ENCODE measurements around the gene F10. TPM values are rescaled to one million over a fixed set of nuclear protein-coding genes. Genes with fewer than 3 reads are reported as not detected.

Gene F10
- total RNA-seq, 2 experiments from 2014 or later: not detected

DNA sequence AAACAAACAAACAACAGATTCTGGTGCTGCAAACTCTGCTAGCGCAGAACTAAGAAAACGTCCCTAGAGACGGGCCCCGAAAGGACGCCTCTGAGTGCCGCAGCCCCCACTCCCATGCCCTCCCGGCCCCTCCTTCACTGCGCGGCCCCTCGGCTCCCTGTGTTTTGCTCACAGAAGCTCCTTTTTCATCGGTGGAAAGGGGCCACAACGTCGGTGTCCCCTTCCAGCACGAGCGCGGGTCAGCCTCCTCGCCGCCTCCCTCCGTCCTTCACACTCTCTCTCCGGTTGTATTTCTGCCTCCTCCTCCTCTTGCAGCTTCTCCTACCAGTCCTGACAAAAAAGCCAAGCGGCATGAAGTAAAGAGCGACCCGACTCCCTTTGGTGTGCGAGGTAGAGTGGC is 31.8 kb upstream of the F10 start:
- no peaks in the 10 kb centered on the region for H3K36me3 Mint-ChIP-seq
- H3K4me3 Mint-ChIP-seq: no peak overlapping the region
- no peaks in the 10 kb centered on the region for H3K4me1 Mint-ChIP-seq
- no peak for ATAC-seq (ENCODE audit: low read depth)
- POLR2A ChIA-PET: no interaction called here
- no peak for DNase-seq
- H3K27ac Mint-ChIP-seq: no peak overlapping the region
- H3K9me3 Mint-ChIP-seq: no peaks in the 10 kb centered on the region
- no peaks in the 10 kb centered on the region for H3K27me3 Mint-ChIP-seq

DNA sequence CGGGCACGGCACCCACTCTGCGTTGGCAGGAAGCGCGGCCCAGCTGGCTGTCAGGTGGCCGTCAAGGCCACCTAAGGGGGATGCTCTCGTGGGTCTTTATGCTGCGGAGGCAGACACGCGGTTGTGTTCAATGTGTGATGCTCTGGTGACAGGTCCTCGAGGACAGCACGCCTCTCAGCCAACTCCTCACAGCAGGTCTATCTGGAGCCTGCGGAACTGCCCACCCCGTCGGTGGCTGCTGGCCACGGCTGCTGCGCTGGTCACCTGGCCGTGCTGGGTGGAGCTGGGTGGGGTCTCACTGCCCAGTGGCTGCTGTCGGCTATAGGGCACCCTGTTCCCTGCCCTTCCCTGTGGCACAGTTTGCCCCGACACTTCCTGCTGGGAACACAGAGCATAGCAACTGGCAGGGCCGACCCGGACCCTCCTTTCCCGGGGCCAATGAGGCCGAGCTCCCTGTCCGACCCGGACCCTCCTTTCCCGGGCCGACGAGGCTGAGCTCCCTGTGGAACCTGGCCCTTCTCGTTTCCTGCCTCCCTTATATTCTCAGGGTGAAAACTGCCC is 31.3 kb upstream of the F10 start:
- no peak overlapping the region for H3K4me3 Mint-ChIP-seq
- H3K4me1 Mint-ChIP-seq: no peaks in the 10 kb centered on the region
- POLR2A ChIA-PET: no interaction called here
- no peaks in the 10 kb centered on the region for H3K9me3 Mint-ChIP-seq
- ATAC-seq (ENCODE audit: low read depth): no peak
- DNase-seq: no peak
- no peak overlapping the region for H3K27ac Mint-ChIP-seq
- no peaks in the 10 kb centered on the region for H3K36me3 Mint-ChIP-seq
- no peaks in the 10 kb centered on the region for H3K27me3 Mint-ChIP-seq

- H3K27me3 Mint-ChIP-seq: no peaks in the 10 kb centered on the region
- no peak for DNase-seq
- H3K9me3 Mint-ChIP-seq: no peaks in the 10 kb centered on the region
- no peak overlapping the region for H3K27ac Mint-ChIP-seq
- no peaks in the 10 kb centered on the region for H3K4me1 Mint-ChIP-seq
- no peak overlapping the region for H3K4me3 Mint-ChIP-seq
- no peak for ATAC-seq (ENCODE audit: low read depth)
- H3K36me3 Mint-ChIP-seq: no peaks in the 10 kb centered on the region
- POLR2A ChIA-PET: no interaction called here
Observed at GRCh38 chr13:113091891-113092775, 30.5 kb upstream of the F10 start.

DNA sequence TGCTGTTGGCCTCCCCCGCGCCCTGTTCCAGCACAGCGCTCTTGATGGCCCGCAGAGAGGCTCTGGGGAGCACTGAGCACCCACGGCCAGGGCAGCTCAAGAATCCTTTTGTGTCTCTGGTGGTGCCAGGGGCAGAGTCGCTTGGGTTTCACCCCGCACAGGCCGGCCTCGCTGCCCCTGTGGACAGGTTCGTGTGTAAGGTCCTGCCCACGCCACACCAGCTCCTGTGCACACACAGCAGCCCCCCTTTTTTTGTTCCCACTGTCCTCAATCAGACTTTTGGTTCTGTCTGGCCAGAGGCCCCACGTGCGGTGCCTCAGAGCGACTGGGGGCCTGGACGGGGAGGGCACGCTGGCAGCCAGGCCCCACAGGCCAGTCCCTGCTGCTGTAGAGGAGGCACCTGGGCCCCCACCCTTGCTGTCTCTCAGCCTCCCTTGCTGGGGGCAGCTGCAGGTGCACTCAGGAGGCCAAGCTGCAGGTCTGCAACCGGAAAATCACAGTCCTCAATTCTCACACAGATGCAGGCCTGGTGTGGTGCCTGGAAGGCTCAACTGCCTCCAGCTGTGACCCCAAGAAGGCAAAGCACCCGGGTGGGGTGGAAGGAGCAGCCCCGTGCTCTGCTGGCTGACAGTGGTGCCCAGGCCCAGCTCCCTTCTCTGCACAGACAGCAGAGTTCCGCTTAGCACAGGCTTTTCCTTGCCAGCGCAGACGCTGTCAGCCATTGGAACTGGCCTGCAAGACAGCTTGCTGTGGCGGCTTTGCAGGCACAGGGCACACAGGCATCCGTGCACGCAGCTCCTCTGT is 29.6 kb upstream of the F10 start:
- POLR2A ChIA-PET: no interaction called here
- Mint-ChIP-seq H3K36me3 (no peaks in the 10 kb centered on the region), H3K27me3 (no peaks in the 10 kb centered on the region), H3K4me3 (no peak overlapping the region), H3K4me1 (no peaks in the 10 kb centered on the region), H3K27ac (no peak overlapping the region), H3K9me3 (no peaks in the 10 kb centered on the region)
- DNase-seq: no peak
- ATAC-seq (ENCODE audit: low read depth): no peak

DNA sequence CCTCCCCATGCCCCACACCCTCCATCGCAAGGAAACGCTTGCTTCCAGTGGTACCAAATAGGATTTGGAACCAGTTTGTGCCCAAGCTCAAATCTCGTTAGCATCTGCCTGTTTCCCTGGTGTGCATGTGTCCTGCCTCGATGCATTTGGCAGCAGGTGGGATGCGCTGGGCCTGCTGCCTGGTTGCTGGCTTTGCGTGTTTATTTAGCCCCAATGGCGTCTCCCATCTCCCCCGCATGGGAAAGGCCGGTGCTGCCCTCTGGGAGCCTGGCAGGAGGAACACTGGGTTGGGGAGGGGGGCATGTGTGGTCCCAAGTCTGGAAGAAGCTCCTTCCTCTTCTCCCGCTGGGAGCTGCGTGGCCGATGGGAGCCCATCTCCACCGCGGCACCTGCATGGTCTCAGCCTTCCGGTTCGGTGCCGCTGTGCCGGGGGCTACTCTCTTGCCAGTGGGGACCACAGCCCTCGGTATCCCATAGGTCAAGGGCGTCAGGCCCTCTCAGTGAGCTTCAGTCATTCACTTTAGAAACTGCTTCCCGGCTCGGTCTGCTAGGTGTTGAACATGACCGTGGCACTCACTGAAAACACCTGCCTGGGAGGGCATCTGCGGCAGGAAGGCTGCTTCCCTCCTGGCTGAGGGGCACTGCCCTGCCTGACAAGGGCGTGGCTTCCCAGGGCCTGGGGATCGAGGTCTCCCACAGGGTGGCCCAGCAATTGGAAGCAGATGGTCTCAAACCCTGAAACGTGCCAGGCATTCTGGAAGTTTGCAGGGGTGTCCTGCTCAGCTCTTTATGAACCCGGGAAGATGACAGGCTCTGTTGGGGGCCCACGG is 28.8 kb upstream of the F10 start:
- H3K27me3 Mint-ChIP-seq: no peaks in the 10 kb centered on the region
- no peaks in the 10 kb centered on the region for H3K9me3 Mint-ChIP-seq
- H3K4me3 Mint-ChIP-seq: no peak overlapping the region
- no peak overlapping the region for H3K27ac Mint-ChIP-seq
- no peak for DNase-seq
- no peaks in the 10 kb centered on the region for H3K4me1 Mint-ChIP-seq
- POLR2A ChIA-PET: no interaction called here
- ATAC-seq (ENCODE audit: low read depth): no peak
- no peaks in the 10 kb centered on the region for H3K36me3 Mint-ChIP-seq

DNA sequence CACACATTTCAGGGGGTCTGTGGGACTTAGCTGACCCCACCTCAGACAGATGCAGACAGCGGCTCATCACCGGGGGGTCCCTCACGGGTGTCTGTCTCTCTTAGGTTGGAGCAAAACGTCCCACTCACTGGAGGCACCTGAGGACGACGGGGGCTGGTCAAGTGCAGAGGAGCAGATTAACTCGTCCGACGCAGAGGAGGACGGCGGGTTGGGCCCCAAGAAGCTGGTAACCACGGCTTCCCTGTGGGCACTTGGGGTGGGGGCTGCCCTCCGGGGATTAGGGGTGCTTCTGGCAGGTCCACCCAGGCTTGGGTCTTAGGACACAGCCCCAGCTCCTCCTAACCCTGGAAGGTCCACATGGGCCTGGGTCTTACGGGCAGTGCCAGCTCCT is 28.2 kb upstream of the F10 start:
- Mint-ChIP-seq H3K4me1 (no peaks in the 10 kb centered on the region), H3K36me3 (no peaks in the 10 kb centered on the region)
- POLR2A ChIA-PET: interaction anchor here (0.6 kb wide), 1 partner anchor 96 kb away, joined by 6 read pairs; no protein-coding TSS in a partner anchor

GRCh38 chr13:113095146-113096051 is 27.2 kb upstream of the F10 start:
- no peak overlapping the region for H3K27ac Mint-ChIP-seq
- POLR2A ChIA-PET: no interaction called here
- H3K4me1 Mint-ChIP-seq: no peaks in the 10 kb centered on the region
- no peak overlapping the region for H3K4me3 Mint-ChIP-seq
- H3K36me3 Mint-ChIP-seq: no peaks in the 10 kb centered on the region
- no peaks in the 10 kb centered on the region for H3K27me3 Mint-ChIP-seq
- no peak for ATAC-seq (ENCODE audit: low read depth)
- DNase-seq: no peak
- no peaks in the 10 kb centered on the region for H3K9me3 Mint-ChIP-seq

More for the DNA sequence above, 28.2 kb upstream of the F10 start:
- ATAC-seq (ENCODE audit: low read depth): no peak
- no peak for DNase-seq
- H3K27me3 Mint-ChIP-seq: no peaks in the 10 kb centered on the region
- H3K27ac Mint-ChIP-seq: no peak overlapping the region
- H3K9me3 Mint-ChIP-seq: no peaks in the 10 kb centered on the region
- H3K4me3 Mint-ChIP-seq: no peak overlapping the region

- H3K27ac Mint-ChIP-seq: no peak overlapping the region
- DNase-seq: no peak
- H3K27me3 Mint-ChIP-seq: no peaks in the 10 kb centered on the region
- H3K4me1 Mint-ChIP-seq: no peaks in the 10 kb centered on the region
- H3K36me3 Mint-ChIP-seq: no peaks in the 10 kb centered on the region
- no peak overlapping the region for H3K4me3 Mint-ChIP-seq
- POLR2A ChIA-PET: no interaction called here
- H3K9me3 Mint-ChIP-seq: no peaks in the 10 kb centered on the region
- ATAC-seq (ENCODE audit: low read depth): no peak
Observed at GRCh38 chr13:113096052-113096744, 26.4 kb upstream of the F10 start.

- H3K9me3 Mint-ChIP-seq: no peaks in the 10 kb centered on the region
- H3K4me3 Mint-ChIP-seq: no peak overlapping the region
- no peak overlapping the region for H3K27ac Mint-ChIP-seq
- H3K4me1 Mint-ChIP-seq: no peaks in the 10 kb centered on the region
- ATAC-seq (ENCODE audit: low read depth) (no peak), DNase-seq (no peak)
- H3K36me3 Mint-ChIP-seq: no peaks in the 10 kb centered on the region
- peaks cover 4% of the 10 kb centered on the region for H3K27me3 Mint-ChIP-seq
- POLR2A ChIA-PET: no interaction called here
Observed at GRCh38 chr13:113096745-113097305, 25.8 kb upstream of the F10 start.

DNA sequence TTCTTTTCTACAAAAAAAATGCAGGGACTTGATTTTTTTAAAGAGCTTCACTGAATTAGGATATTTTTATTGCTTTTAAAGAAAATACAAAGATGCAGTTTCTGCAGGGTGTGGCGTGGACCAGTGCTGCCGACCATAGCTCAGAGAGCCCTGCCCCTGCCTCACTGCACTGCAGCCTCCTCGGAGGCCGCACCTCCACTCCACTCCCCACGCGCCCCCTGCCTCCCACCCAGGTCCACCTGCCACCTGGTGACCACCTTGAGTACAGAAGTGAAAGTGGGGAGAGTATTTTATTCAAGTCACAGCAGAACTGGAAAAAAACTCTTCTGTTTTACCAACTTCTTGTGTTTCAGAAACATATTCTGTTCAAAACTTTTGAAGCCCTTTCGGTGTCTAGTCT is 24.9 kb upstream of the F10 start:
- POLR2A ChIA-PET: no interaction called here
- ATAC-seq (ENCODE audit: low read depth): no peak
- Mint-ChIP-seq H3K27ac (no peak overlapping the region), H3K9me3 (no peaks in the 10 kb centered on the region), H3K4me1 (no peaks in the 10 kb centered on the region), H3K27me3 (peaks cover 4% of the 10 kb centered on the region), H3K36me3 (no peaks in the 10 kb centered on the region), H3K4me3 (no peak overlapping the region)
- no peak for DNase-seq

GRCh38 chr13:113098162-113098732 is 24.4 kb upstream of the F10 start:
- H3K9me3 Mint-ChIP-seq: no peaks in the 10 kb centered on the region
- H3K4me3 Mint-ChIP-seq: no peak overlapping the region
- no peaks in the 10 kb centered on the region for H3K36me3 Mint-ChIP-seq
- no peaks in the 10 kb centered on the region for H3K4me1 Mint-ChIP-seq
- POLR2A ChIA-PET: no interaction called here
- no peak overlapping the region for H3K27ac Mint-ChIP-seq
- ATAC-seq (ENCODE audit: low read depth) (no peak), DNase-seq (no peak)
- peaks cover 4% of the 10 kb centered on the region for H3K27me3 Mint-ChIP-seq

All from activated naive CD8-positive, alpha-beta T cell treated with anti-CD3 and anti-CD28 coated beads, Interleukin-2, amount 10 ng/mL, durations not matched to agents 7 days and 5 days (primary cell).